Smooth muscle cell (in vitro differentiated cells): ENCODE data around the gene NTN1. TPM values are rescaled to one million over a fixed set of nuclear protein-coding genes. Genes with fewer than 3 reads are reported as not detected.

ENCODE experiments used
- DNase-seq: peaks from one replicate; lab custom pipeline; 2025; ENCODE audit not compliant: unreplicated experiment; lab: John Stamatoyannopoulos, UW
- H2AFZ ChIP-seq: fragments of 200-600 bp; sonication (generic); 2 replicates; pipeline ENCODE4 v1.6.0; 2016; ENCODE audit warnings: antibody characterized with exemption, low read depth, mild to moderate bottlenecking
- H3F3A ChIP-seq: fragments of 200-600 bp; sonication (generic); 2 replicates; pipeline ENCODE4 v1.6.0; 2017; ENCODE audit warnings: antibody characterized with exemption, low read depth
- H3K27ac ChIP-seq: fragments of 200-600 bp; sonication (generic); 2 replicates; pipeline ENCODE4 v1.5.1; 2016; ENCODE audit warnings: low read depth, mild to moderate bottlenecking
- H3K27me3 ChIP-seq: fragments of 200-600 bp; sonication (generic); 2 replicates; pipeline ENCODE4 v1.6.1; 2016; ENCODE audit warnings: low read depth, mild to moderate bottlenecking
- H3K36me3 ChIP-seq: fragments of 200-600 bp; sonication (generic); 2 replicates; pipeline ENCODE4 v1.5.1; 2016; ENCODE audit warnings: low read depth
- H3K4me1 ChIP-seq: fragments of 200-600 bp; sonication (generic); 2 replicates; pipeline ENCODE4 v1.5.1; 2016; ENCODE audit warnings: low read depth
- H3K4me2 ChIP-seq: fragments of 200-600 bp; sonication (generic); 2 replicates; pipeline ENCODE4 v1.6.0; 2016; ENCODE audit warnings: mild to moderate bottlenecking
- H3K4me3 ChIP-seq: fragments of 200-600 bp; sonication (generic); 2 replicates; pipeline ENCODE4 v1.5.1; 2016; ENCODE audit warnings: mild to moderate bottlenecking
- H3K79me2 ChIP-seq: fragments of 200-600 bp; sonication (generic); 2 replicates; pipeline ENCODE4 v1.6.0; 2016; ENCODE audit warnings: low read depth, mild to moderate bottlenecking
- H3K9ac ChIP-seq: fragments of 200-600 bp; sonication (generic); 2 replicates; pipeline ENCODE4 v1.6.0; 2016; ENCODE audit warnings: low read depth
- H3K9me3 ChIP-seq: fragments of 200-600 bp; sonication (generic); replicated peaks from 2 replicates; pipeline ENCODE4 v1.5.1; 2016; ENCODE audit warnings: low read depth
- H4K20me1 ChIP-seq: fragments of 200-600 bp; sonication (generic); 2 replicates; pipeline ENCODE4 v1.6.0; 2016; ENCODE audit warnings: low read depth
- WGBS: methylation state at CpG from one replicate; pipeline ENCODE4 v1.1.7; 2016; ENCODE audit warnings: low lambda C conversion rate; 5-methylcytosine and 5-hydroxymethylcytosine counted together
- polyA plus RNA-seq: library from polyadenylated mRNA; unstranded; fragments of >200 nt; fragmentation: Nextera tagmentation; extraction: Ambion mirVana; gene quantifications from 2 replicates; pipeline ENCODE4 v1.2.1, GENCODE V29; 2016
- total RNA-seq: library from RNA; depleted of rRNA; stranded (reverse); fragments of >200 nt; gene quantifications from 2 replicates; pipeline ENCODE4 v1.2.3, GENCODE V29; 2014
- TF ChIP-seq, protein P1 (sequence below): fragments of 200-600 bp; sonication (generic); IDR thresholded peaks from 2 replicates; pipeline ENCODE4 v1.5.1; 2017; ENCODE audit warnings: borderline replicate concordance, mild to moderate bottlenecking, antibody characterized with exemption; ENCODE audit not compliant: insufficient read depth, poor library complexity, severe bottlenecking

The NTN1 gene
- total and polyA plus RNA-seq, 2 experiments from 2014 or later, result 0.07 to 0.72 TPM

DNA sequence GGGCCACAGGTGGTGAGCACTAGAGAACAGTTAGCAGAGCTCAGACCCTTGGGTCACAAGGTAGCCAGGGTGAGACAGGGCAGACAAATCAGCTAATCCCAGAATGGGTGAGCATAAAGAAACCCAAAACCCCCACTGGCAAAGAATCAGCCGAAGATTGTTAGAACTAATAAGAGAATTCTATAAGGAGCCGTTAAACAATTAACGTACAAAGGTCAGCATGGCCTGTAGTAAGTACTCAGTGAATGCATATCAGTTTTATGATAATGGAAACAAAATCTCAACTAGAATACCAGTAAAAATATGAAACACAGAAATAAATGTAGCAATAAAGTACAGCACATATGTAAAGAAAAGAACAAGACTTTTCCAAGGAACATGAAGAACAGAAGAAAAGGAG lies 168.6 kb downstream of the NTN1 start:
- H4K20me1 ChIP-seq, result no peaks in the 10 kb centered on the region
- DNase-seq, result no peak
- no peaks in the 10 kb centered on the region for H3K36me3 ChIP-seq
- H3K4me2 ChIP-seq, result no peak overlapping the region
- no peak overlapping the region for H2AFZ ChIP-seq
- WGBS, result 97% methylated on average over 3 of the region's 3 CpGs
- no peak overlapping the region for H3K27ac ChIP-seq
- H3K4me3 ChIP-seq, result no peak overlapping the region
- no peak overlapping the region for H3K9ac ChIP-seq
- H3K79me2 ChIP-seq, result no peaks in the 10 kb centered on the region
- H3K27me3 ChIP-seq, result no peaks in the 10 kb centered on the region
- H3F3A ChIP-seq, result no peaks in the 10 kb centered on the region
- TF ChIP-seq, protein P1, sequence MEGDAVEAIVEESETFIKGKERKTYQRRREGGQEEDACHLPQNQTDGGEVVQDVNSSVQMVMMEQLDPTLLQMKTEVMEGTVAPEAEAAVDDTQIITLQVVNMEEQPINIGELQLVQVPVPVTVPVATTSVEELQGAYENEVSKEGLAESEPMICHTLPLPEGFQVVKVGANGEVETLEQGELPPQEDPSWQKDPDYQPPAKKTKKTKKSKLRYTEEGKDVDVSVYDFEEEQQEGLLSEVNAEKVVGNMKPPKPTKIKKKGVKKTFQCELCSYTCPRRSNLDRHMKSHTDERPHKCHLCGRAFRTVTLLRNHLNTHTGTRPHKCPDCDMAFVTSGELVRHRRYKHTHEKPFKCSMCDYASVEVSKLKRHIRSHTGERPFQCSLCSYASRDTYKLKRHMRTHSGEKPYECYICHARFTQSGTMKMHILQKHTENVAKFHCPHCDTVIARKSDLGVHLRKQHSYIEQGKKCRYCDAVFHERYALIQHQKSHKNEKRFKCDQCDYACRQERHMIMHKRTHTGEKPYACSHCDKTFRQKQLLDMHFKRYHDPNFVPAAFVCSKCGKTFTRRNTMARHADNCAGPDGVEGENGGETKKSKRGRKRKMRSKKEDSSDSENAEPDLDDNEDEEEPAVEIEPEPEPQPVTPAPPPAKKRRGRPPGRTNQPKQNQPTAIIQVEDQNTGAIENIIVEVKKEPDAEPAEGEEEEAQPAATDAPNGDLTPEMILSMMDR, result no peak
- H3K9me3 ChIP-seq, result no peaks in the 10 kb centered on the region
- H3K4me1 ChIP-seq, result peaks cover 6% of the 10 kb centered on the region

DNA sequence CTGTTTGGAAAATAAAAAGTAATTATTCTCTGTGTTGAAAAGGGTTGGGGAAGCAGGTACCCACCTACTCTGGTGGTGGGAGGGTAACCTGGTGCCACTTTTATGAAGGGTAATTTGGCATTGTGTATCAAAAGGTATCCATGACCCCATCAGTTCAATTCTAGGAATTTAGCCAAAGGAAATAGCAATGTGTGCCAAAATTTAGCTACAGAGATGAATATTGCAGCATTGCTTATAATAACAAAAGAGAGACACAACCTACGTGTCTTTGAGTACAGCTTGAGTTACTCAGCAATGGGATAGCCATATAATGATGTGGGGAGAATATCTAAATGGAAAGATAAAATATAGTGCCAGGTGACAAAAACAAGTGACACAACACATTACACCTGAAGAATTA lies 170.7 kb downstream of the NTN1 start:
- Histone ChIP-seq H3K79me2 (no peaks in the 10 kb centered on the region), H2AFZ (no peak overlapping the region), H3K27me3 (no peaks in the 10 kb centered on the region), H3K4me3 (no peak overlapping the region), H3K9me3 (no peaks in the 10 kb centered on the region), H3K36me3 (no peaks in the 10 kb centered on the region), H4K20me1 (no peaks in the 10 kb centered on the region), H3F3A (no peaks in the 10 kb centered on the region), H3K4me1 (peaks cover 25% of the 10 kb centered on the region), H3K4me2 (no peak overlapping the region), H3K9ac (no peak overlapping the region), H3K27ac (no peak overlapping the region)
- 96% methylated on average over 1 of the region's 1 CpG for WGBS
- TF ChIP-seq, protein P1, result no peak
- no peak for DNase-seq

DNA sequence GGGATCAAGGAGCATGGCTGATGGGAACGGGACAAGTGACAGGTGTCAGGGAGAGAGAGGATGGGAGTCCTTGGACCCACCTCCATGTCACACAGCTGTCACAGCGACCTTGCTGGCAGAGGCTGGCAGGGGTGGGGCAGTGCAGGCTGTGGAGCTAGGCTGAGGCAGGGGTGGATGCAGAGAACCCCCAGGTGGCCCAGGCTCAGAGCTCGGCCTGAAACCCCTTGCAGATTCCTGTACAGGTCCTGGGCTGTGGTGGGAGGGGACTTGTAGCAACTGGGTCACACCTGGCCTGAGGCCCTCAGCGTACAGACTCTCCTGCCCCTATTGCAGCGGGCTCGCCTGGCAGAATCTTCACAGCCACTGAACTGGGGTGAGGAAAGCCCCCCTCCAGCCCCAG lies 174.1 kb downstream of the NTN1 start:
- Histone ChIP-seq H3K4me3 (no peak overlapping the region), H3K79me2 (no peaks in the 10 kb centered on the region), H3K27me3 (peaks cover under 1% of the 10 kb centered on the region), H3F3A (no peaks in the 10 kb centered on the region), H2AFZ (no peak overlapping the region), H3K9me3 (no peaks in the 10 kb centered on the region), H3K27ac (no peak overlapping the region), H4K20me1 (no peaks in the 10 kb centered on the region), H3K9ac (no peak overlapping the region), H3K4me2 (no peak overlapping the region), H3K36me3 (no peaks in the 10 kb centered on the region), H3K4me1 (peaks cover 31% of the 10 kb centered on the region)
- no peak for DNase-seq
- TF ChIP-seq, protein P1, result no peak
- WGBS, result 83% methylated on average over 6 of the region's 6 CpGs

DNA sequence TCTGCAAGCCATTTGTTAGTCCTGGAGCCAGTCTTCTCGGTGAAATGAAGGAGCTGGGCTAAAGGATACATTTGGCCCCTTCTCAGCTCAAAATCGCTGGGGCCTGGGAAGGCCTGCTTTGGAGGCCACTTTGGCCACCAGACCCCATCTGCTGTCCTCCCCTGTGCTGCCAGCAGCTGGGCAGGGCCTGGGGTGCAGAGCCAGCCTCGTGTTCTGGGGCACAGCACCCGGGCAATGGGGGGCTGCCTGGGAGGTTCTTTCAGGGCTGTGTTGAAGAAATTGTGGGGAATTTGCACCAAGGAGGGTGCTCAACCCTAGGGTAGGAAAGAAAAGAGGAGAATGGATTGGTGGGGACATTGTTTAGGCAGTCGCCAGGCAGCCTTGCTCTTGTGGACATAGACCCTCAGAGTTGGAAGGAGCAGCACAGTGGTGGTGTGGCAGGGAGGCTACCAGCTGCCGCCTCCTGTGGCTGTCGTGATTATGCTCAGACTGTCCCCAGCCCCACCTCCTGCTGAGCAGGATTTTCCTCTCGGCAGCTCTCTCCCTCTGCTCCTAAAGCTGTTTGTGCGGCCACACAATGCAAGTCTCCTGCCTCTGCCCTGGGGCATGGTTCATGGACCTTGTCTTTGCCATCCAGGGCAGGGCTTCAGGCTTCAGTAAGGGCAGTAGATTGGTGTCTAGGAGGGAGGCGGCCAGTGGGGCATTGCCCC lies 174.8 kb downstream of the NTN1 start:
- H3K79me2 ChIP-seq, result no peaks in the 10 kb centered on the region
- no peaks in the 10 kb centered on the region for H3K9me3 ChIP-seq
- no peak overlapping the region for H3K27ac ChIP-seq
- TF ChIP-seq, protein P1, result no peak
- no peaks in the 10 kb centered on the region for H3K36me3 ChIP-seq
- H3K4me2 ChIP-seq, result no peak overlapping the region
- WGBS, result 47% methylated on average over 10 of the region's 10 CpGs
- no peak overlapping the region for H2AFZ ChIP-seq
- DNase-seq, result no peak
- no peak overlapping the region for H3K9ac ChIP-seq
- peaks cover 31% of the 10 kb centered on the region for H3K4me1 ChIP-seq
- H3F3A ChIP-seq, result no peaks in the 10 kb centered on the region
- no peak overlapping the region for H3K4me3 ChIP-seq
- H4K20me1 ChIP-seq, result no peaks in the 10 kb centered on the region
- H3K27me3 ChIP-seq, result peaks cover 6% of the 10 kb centered on the region
